IPS-20b (cell line): Measurements from ENCODE around the gene CNTN1.

ENCODE experiments used
- H3K27ac ChIP-seq: one replicate; pipeline ENCODE4 v1.5.1; 2013; ENCODE audit warnings: low read length
- H3K27me3 ChIP-seq: 2 replicates; pipeline ENCODE4 v1.6.1; 2013; ENCODE audit warnings: mild to moderate bottlenecking, low read length, inconsistent platforms; ENCODE audit not compliant: insufficient read depth
- H3K36me3 ChIP-seq: 2 replicates; pipeline ENCODE4 v1.6.1; 2013; ENCODE audit warnings: low read depth, mild to moderate bottlenecking, inconsistent platforms, low read length, moderate library complexity; ENCODE audit not compliant: insufficient read depth
- H3K4me1 ChIP-seq: 2 replicates; pipeline ENCODE4 v1.6.1; 2013; ENCODE audit warnings: mild to moderate bottlenecking, control low read depth, inconsistent platforms, low read length, moderate library complexity; ENCODE audit not compliant: insufficient read depth
- H3K4me3 ChIP-seq: 2 replicates; pipeline ENCODE4 v1.5.1; 2013; ENCODE audit warnings: mild to moderate bottlenecking, low read length, inconsistent platforms
- H3K9ac ChIP-seq: 2 replicates; pipeline ENCODE4 v1.6.1; 2013; ENCODE audit warnings: low read depth, mild to moderate bottlenecking, inconsistent platforms, low read length, moderate library complexity
- H3K9me3 ChIP-seq: 2 replicates; pipeline ENCODE4 v1.6.1; 2013; ENCODE audit warnings: mild to moderate bottlenecking, low read depth, low read length, inconsistent platforms; ENCODE audit not compliant: insufficient read depth

The CNTN1 gene

DNA sequence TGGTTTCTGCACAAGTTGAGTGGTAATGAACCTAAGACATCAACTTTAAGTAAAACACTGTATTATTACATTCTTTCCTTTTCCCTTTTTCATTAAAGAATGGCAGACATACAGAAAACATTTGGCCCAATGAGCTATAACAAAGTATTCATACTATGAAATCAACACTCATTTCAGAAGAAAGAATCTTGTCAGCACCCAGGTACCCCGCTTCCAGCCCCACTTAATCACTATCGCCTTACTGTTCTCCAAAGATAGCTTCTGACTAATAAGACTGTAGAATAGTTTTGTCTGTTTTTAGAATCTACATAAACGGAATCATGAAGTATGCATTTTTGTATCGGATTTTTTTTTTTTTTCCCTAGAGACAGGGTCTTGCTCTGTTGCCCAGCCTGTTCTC is 9.5 kb downstream of the CNTN1 start:
- Histone ChIP-seq H3K4me3 (no peak overlapping the region), H3K27ac (no peak overlapping the region), H3K36me3 (no peaks in the 10 kb centered on the region), H3K9me3 (no peaks in the 10 kb centered on the region), H3K27me3 (no peaks in the 10 kb centered on the region), H3K9ac (no peak overlapping the region), H3K4me1 (no peaks in the 10 kb centered on the region)

DNA sequence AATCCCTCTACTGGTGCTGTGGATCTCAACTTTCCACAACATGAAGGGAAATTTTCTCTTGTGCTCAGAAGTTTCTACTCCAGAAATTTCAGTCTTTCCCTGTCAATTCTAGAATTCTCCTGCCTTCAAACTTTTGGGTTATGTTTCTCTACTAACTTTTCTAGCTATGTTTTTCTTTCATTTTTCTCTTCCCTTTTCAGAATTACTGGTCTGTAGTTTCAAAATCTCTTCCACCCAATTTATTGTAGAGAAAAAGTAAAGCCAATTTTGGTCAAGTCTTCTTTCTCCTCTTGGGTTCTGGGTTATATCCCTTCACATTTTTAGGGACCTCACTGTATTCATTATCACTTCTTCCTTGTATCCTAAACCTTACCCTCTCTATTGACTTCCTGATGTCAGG is 18.9 kb downstream of the CNTN1 start:
- no peaks in the 10 kb centered on the region for H3K4me1 ChIP-seq
- no peaks in the 10 kb centered on the region for H3K27me3 ChIP-seq
- H3K27ac ChIP-seq, result no peak overlapping the region

DNA sequence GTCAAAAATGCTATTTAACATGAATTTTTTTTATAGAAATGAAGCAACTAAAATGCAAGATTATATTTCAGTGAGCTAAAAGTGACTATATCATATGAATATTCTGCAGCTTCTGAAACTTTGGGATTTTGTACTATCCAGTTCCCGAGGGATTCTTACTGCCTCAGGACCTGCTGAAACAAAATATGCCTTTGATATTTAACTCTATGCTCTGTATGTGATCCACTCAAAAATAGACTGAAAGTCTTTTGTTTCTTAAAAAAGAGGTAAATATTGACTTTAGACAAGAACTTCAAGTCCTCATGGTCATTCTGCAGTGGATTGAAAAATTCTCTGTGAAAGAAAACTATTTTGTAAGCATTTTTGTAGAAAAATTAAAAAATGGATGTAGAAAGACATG is 22.4 kb downstream of the CNTN1 start:
- no peaks in the 10 kb centered on the region for H3K36me3 ChIP-seq
- no peaks in the 10 kb centered on the region for H3K9me3 ChIP-seq
- H3K27me3 ChIP-seq, result no peaks in the 10 kb centered on the region
- no peaks in the 10 kb centered on the region for H3K4me1 ChIP-seq
- no peak overlapping the region for H3K4me3 ChIP-seq
- no peak overlapping the region for H3K27ac ChIP-seq
- H3K9ac ChIP-seq, result no peak overlapping the region

More for the DNA sequence above, 18.9 kb downstream of the CNTN1 start:
- H3K36me3 ChIP-seq, result no peaks in the 10 kb centered on the region
- no peak overlapping the region for H3K9ac ChIP-seq
- H3K4me3 ChIP-seq, result no peak overlapping the region
- H3K9me3 ChIP-seq, result no peaks in the 10 kb centered on the region

DNA sequence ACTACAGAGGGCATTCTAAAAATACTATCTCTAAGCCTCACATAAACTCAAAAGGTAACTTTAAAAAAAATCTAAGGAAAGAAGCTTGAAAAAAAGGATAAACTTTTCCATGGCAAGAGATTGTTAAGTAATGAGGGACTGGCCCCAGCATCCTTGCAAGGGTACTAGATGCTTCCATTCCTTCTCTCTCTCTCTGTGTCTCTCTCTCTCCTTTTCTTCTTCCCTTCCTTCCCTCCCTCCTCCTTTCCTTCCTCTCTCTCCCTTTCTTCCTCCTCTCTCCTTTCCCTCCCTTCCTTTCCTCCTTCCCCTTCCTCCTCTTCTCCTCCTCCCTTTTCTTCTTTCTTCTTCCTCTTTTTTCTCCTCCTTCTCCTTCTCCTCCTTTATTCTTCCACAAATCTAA is 23.8 kb downstream of the CNTN1 start:
- H3K4me1 ChIP-seq, result no peaks in the 10 kb centered on the region
- no peak overlapping the region for H3K4me3 ChIP-seq

DNA sequence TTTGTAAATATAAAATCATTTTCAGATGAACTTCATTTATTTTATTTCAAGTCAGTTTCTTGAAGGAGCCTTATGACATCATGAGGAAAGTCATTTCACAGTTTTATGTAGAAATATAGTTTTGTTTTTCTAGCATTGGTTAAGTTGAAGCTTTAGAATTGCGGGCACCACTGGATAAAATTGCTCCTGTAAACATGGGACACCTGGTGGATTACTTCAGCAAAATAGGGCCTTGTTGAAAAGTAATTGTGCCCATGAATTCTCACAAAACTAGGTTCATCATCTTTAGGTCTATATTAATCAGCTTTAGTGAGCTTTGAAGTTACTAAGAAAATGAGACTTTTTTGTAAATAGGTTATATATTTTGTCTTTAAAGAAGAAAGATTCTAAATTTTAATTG is 25.3 kb downstream of the CNTN1 start:
- Histone ChIP-seq H3K27me3 (no peaks in the 10 kb centered on the region), H3K36me3 (no peaks in the 10 kb centered on the region), H3K4me3 (no peak overlapping the region), H3K4me1 (no peaks in the 10 kb centered on the region), H3K9me3 (no peaks in the 10 kb centered on the region), H3K27ac (no peak overlapping the region), H3K9ac (no peak overlapping the region)

More for the DNA sequence above, 23.8 kb downstream of the CNTN1 start:
- Histone ChIP-seq H3K9me3 (no peaks in the 10 kb centered on the region), H3K27ac (no peak overlapping the region), H3K36me3 (no peaks in the 10 kb centered on the region), H3K27me3 (no peaks in the 10 kb centered on the region), H3K9ac (no peak overlapping the region)

DNA sequence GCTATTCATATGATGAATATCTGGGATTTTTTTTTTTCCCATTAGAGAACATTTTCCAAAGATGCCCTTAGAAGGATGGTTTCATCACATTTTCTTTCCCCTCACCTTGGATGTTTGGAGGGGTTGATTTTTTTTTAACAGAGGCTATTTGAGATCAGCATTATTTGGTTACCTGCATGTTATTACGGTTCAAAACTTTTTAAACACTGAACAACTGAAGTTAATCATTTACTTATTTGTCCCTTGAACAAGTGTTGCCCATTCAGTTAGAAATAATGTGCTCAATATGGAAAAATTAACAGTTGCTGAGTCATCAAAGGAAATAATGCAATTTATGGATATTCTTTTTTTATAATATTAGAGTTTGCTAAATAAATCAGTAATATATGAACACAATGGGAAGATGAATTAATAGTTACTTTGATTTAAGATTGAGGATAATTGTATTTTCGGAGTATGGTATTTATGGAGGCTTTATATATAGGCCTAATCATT is 26.7 kb downstream of the CNTN1 start:
- no peaks in the 10 kb centered on the region for H3K9me3 ChIP-seq
- H3K4me3 ChIP-seq, result no peak overlapping the region
- H3K36me3 ChIP-seq, result no peaks in the 10 kb centered on the region
- H3K27me3 ChIP-seq, result no peaks in the 10 kb centered on the region
- H3K4me1 ChIP-seq, result no peaks in the 10 kb centered on the region
- H3K27ac ChIP-seq, result no peak overlapping the region
- no peak overlapping the region for H3K9ac ChIP-seq

DNA sequence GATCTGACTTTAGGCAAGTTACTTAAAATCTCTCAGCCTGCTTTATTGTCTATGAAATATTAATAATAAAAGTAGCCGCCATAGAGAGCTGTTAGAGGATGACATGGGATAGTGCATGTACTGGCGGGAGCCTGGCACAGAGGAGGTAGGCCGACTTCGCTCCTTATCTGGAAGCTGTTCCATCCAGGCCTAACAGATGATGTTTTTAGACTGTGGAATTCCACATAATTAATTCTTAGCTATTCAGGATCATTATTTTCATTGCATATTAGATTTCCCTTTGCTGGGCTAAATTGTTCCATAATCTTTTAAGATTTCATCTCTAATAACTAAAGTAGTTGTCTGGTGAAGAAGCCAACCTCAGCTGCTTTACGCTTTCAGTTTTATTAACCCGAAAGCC is 30.8 kb downstream of the CNTN1 start:
- Histone ChIP-seq H3K27me3 (no peaks in the 10 kb centered on the region), H3K9ac (no peak overlapping the region), H3K4me1 (no peaks in the 10 kb centered on the region), H3K36me3 (no peaks in the 10 kb centered on the region), H3K27ac (no peak overlapping the region), H3K4me3 (no peak overlapping the region), H3K9me3 (no peaks in the 10 kb centered on the region)

DNA sequence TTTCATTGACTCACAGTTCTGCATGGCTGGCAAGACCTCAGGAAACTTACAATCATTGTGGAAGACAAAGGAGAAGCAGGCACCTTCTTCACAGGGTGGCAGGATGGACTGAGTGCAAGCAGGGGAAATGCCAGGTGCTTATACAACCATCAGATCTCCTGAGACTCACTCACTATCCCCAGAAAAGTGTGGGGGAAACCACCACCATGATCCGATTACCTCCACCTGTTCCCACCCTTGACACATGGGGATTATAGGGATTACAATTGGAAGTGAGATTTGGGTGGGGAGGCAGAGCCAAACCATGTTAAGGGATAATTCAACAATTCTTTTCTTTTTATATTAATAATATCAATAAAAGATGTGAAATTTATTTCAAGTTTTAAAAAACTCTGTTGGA is 34.1 kb downstream of the CNTN1 start:
- H3K36me3 ChIP-seq, result no peaks in the 10 kb centered on the region
- H3K9ac ChIP-seq, result no peak overlapping the region

DNA sequence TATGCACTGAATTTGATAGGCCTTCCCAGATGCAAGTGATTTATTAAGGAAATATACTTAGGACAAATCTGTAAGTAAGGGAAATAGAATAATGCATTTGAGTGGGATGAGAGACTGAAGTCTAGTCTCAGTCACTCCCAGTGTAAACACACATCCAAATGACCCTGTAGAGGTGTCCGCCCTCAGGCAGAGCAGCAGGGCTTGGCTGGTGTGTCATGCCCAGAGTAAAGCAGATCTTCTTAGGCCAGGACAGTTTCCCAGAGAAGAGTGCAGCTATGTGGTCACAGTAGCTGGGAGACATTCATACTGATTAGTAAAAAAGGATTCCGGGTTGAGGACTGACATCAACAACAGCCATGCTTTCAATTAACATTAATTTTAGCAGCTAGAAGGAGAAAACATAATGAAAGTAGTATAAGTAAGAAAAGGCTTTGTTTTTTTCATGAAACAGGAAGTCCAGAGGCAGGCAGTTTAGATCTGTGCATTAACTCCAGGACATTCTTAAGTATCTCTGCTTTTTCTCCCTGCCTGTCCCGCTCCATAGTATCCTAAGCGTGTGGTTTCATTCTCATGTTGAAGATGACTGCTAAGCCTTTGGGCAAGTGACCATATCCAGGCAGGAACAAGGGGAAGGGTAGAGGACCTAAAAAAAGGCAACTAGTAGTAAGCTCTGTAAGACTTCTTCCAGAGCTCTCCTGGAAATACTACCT is 35.7 kb downstream of the CNTN1 start:
- Histone ChIP-seq H3K4me1 (peaks cover 2% of the 10 kb centered on the region; the same call in 1 of the 2 replicates), H3K9me3 (no peaks in the 10 kb centered on the region), H3K36me3 (no peaks in the 10 kb centered on the region), H3K27ac (no peak overlapping the region), H3K9ac (no peak overlapping the region), H3K27me3 (no peaks in the 10 kb centered on the region), H3K4me3 (no peak overlapping the region)

More for the DNA sequence above, 34.1 kb downstream of the CNTN1 start:
- H3K27me3 ChIP-seq, result no peaks in the 10 kb centered on the region
- no peaks in the 10 kb centered on the region for H3K4me1 ChIP-seq
- no peak overlapping the region for H3K27ac ChIP-seq
- H3K9me3 ChIP-seq, result no peaks in the 10 kb centered on the region
- no peak overlapping the region for H3K4me3 ChIP-seq

DNA sequence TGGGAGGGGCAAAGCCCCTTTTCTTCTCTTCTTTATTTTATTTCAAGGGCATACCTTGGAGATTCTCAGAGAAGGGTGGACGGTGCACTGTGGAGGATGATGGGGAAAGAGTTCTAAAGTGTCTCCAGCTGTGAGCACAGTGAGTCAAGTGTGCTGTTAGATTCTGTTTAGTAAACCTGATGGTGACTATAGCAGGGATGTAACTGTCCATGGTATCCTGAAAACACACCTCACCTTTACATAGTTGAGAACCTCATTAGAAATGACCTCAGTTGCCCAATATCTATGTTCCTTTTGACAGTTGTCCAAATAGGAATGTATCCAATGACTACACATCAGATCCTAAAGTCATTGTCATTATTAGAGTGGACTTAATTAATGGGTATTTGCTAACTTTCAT is 38.0 kb downstream of the CNTN1 start:
- Histone ChIP-seq H3K9ac (no peak overlapping the region), H3K4me1 (peaks cover 18% of the 10 kb centered on the region; the same call in 1 of the 2 replicates), H3K4me3 (no peak overlapping the region), H3K9me3 (no peaks in the 10 kb centered on the region), H3K36me3 (no peaks in the 10 kb centered on the region), H3K27ac (no peak overlapping the region), H3K27me3 (no peaks in the 10 kb centered on the region)

DNA sequence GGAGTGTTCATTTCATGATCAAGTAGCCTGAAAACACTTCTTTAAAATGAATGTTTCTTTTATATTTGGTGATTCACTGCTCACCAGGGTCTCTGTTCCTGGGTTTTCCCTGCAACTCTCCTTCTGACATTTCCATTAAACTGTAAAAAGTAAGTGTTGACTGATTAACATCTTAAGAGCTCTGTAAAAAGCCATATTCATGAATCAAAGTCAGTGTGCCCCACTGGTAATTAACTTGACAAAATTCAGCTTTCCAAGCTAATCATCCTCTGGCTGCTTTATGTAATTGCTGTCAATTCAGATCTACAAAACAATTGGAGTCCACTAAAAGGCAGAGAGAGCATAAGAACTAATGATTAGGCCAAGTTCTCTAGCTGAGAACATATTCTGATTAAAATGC is 41.6 kb downstream of the CNTN1 start:
- Histone ChIP-seq H3K36me3 (no peaks in the 10 kb centered on the region), H3K9ac (peak overlapping the region; percentile 2; the same call in 1 of the 2 replicates), H3K4me3 (peak overlapping the region; percentile 35; the same call in 1 of the 2 replicates), H3K9me3 (no peaks in the 10 kb centered on the region), H3K27ac (no peak overlapping the region), H3K4me1 (peaks cover 18% of the 10 kb centered on the region; the same call in 1 of the 2 replicates), H3K27me3 (no peaks in the 10 kb centered on the region)

DNA sequence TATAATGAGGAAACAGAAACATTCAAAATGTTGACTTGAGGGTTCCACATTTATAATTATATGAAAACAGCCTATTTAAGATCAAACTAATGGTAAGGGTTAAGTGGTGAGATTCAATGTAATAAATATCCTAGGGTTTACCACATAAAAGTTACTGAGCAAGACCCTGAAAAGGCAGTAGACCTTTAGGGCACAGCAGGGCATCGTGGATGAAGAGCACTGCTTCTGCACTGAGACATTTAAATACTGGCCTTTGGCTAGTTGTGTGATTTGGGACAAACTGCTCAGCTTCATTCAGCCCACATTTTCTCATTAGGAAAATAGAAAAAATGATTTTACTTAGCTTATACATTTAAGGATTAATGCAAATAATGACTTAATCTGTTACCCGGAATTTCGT is 42.0 kb downstream of the CNTN1 start:
- Histone ChIP-seq H3K4me3 (peak overlapping the region; percentile 35; the same call in 1 of the 2 replicates), H3K9ac (peak overlapping the region; percentile 2; the same call in 1 of the 2 replicates), H3K27ac (no peak overlapping the region), H3K27me3 (no peaks in the 10 kb centered on the region), H3K36me3 (no peaks in the 10 kb centered on the region), H3K9me3 (no peaks in the 10 kb centered on the region), H3K4me1 (peaks cover 18% of the 10 kb centered on the region; the same call in 1 of the 2 replicates)
